ENCODE results near the gene LRP1B. TPM values are rescaled to one million over a fixed set of nuclear protein-coding genes. Genes with fewer than 3 reads are reported as not detected.

Gene LRP1B
- polyA plus RNA-seq, 1 donor from 2014 or later = 12.7 TPM

GRCh38 chr2:141271346-141271745 lies 859.5 kb downstream of the LRP1B start:
- Histone ChIP-seq H3K4me3 (ENCODE audit: low read length) (no peak overlapping the region), H4K20me1 (ENCODE audit: insufficient read depth) (no peaks in the 10 kb centered on the region), H2AFZ (ENCODE audit: low read depth, low read length) (no peak overlapping the region), H3K9me3 (ENCODE audit: low read length) (no peaks in the 10 kb centered on the region), H3K9ac (ENCODE audit: low read length) (no peak overlapping the region), H3K36me3 (ENCODE audit: insufficient read depth, low read length) (no peaks in the 10 kb centered on the region), H3K27me3 (ENCODE audit: insufficient read depth, low read depth, low read length) (no peaks in the 10 kb centered on the region), H3F3A (ENCODE audit: insufficient read depth, low read length, poor library complexity, severe bottlenecking) (no peaks in the 10 kb centered on the region), H3K4me2 (ENCODE audit: low read length) (no peak overlapping the region), H3K79me2 (replicated peaks; ENCODE audit: insufficient read depth, low read length) (no peaks in the 10 kb centered on the region), H3K27ac (ENCODE audit: low read length) (no peak overlapping the region), H3K9me2 (ENCODE audit: insufficient read depth, low read length) (no peaks in the 10 kb centered on the region)
- no peak for TF ChIP-seq MXI1 (conservative IDR thresholded peaks at IDR 0.05; ENCODE audit: poor library complexity, severe bottlenecking)
- no peak for TF ChIP-seq CTCF (IDR thresholded peaks at IDR 0.05; ENCODE audit: poor library complexity, severe bottlenecking)
- TF ChIP-seq TAF1 (IDR thresholded peaks at IDR 0.05; ENCODE audit: low read depth) = no peak
- no peak for TF ChIP-seq EZH2 (IDR thresholded peaks at IDR 0.05; ENCODE audit: borderline replicate concordance, insufficient read depth, low read length, poor library complexity, severe bottlenecking)
- no peak for TF ChIP-seq REST (IDR thresholded peaks at IDR 0.05; ENCODE audit: borderline replicate concordance)
- TF ChIP-seq POLR2AphosphoS5 (IDR thresholded peaks at IDR 0.05) = no peak
- no peak for TF ChIP-seq RAD21 (conservative IDR thresholded peaks at IDR 0.05)
- TF ChIP-seq EP300 (conservative IDR thresholded peaks at IDR 0.05; ENCODE audit: poor library complexity, severe bottlenecking) = no peak
- TF ChIP-seq SMC3 (conservative IDR thresholded peaks at IDR 0.05; ENCODE audit: poor library complexity) = no peak

GRCh38 chr2:141264848-141265247 lies 866.0 kb downstream of the LRP1B start:
- Histone ChIP-seq H3K9me2 (ENCODE audit: insufficient read depth, low read length) (no peaks in the 10 kb centered on the region), H3K4me2 (ENCODE audit: low read length) (no peak overlapping the region), H3K27ac (ENCODE audit: low read length) (no peak overlapping the region), H2AFZ (ENCODE audit: low read depth, low read length) (no peak overlapping the region), H3K36me3 (ENCODE audit: insufficient read depth, low read length) (no peaks in the 10 kb centered on the region), H3K9me3 (ENCODE audit: low read length) (no peaks in the 10 kb centered on the region), H4K20me1 (ENCODE audit: insufficient read depth) (no peaks in the 10 kb centered on the region), H3K79me2 (replicated peaks; ENCODE audit: insufficient read depth, low read length) (no peaks in the 10 kb centered on the region), H3F3A (ENCODE audit: insufficient read depth, low read length, poor library complexity, severe bottlenecking) (no peaks in the 10 kb centered on the region), H3K4me3 (ENCODE audit: low read length) (no peak overlapping the region), H3K9ac (ENCODE audit: low read length) (no peak overlapping the region), H3K27me3 (ENCODE audit: insufficient read depth, low read depth, low read length) (no peaks in the 10 kb centered on the region)
- TF ChIP-seq EZH2 (IDR thresholded peaks at IDR 0.05; ENCODE audit: borderline replicate concordance, insufficient read depth, low read length, poor library complexity, severe bottlenecking) = no peak
- no peak for TF ChIP-seq SMC3 (conservative IDR thresholded peaks at IDR 0.05; ENCODE audit: poor library complexity)
- no peak for TF ChIP-seq EP300 (conservative IDR thresholded peaks at IDR 0.05; ENCODE audit: poor library complexity, severe bottlenecking)
- no peak for TF ChIP-seq MXI1 (conservative IDR thresholded peaks at IDR 0.05; ENCODE audit: poor library complexity, severe bottlenecking)
- no peak for TF ChIP-seq RAD21 (conservative IDR thresholded peaks at IDR 0.05)
- no peak for TF ChIP-seq REST (IDR thresholded peaks at IDR 0.05; ENCODE audit: borderline replicate concordance)
- no peak for TF ChIP-seq POLR2AphosphoS5 (IDR thresholded peaks at IDR 0.05)
- TF ChIP-seq CTCF (IDR thresholded peaks at IDR 0.05; ENCODE audit: poor library complexity, severe bottlenecking) = no peak
- no peak for TF ChIP-seq TAF1 (IDR thresholded peaks at IDR 0.05; ENCODE audit: low read depth)

Data from neural cell (in vitro differentiated cells).